GM12892 (cell line): ENCODE measurements around the gene LRFN2.

ENCODE experiments used
- DNase-seq: peaks from one replicate; pipeline ENCODE4 v3.0.0; 2011; ENCODE audit not compliant: insufficient read length
- FAIRE-seq: peaks from 2 replicates; lab custom pipeline; 2011; peaks lifted over from hg19 to GRCh38; lab: Jason Lieb, UNC
- POLR2A ChIP-seq: IDR thresholded peaks from 2 replicates; pipeline ENCODE4 v1.6.1; 2011; ENCODE audit warnings: low read depth, low read length, control low read depth
- POLR2AphosphoS5 ChIP-seq: IDR thresholded peaks from 2 replicates; pipeline ENCODE4 v1.6.1; 2011; ENCODE audit warnings: low read depth, low read length, control low read depth
- TAF1 ChIP-seq: IDR thresholded peaks from 2 replicates; pipeline ENCODE4 v1.6.1; 2011; ENCODE audit warnings: low read depth, mild to moderate bottlenecking, control low read depth, low read length, borderline replicate concordance

The LRFN2 gene

GRCh38 chr6:40455686-40456389 is 131.3 kb downstream of the LRFN2 start:
- no peak for TF ChIP-seq POLR2A
- TF ChIP-seq TAF1, result no peak
- TF ChIP-seq POLR2AphosphoS5, result no peak
- no peak for FAIRE-seq
- no peak for DNase-seq

- DNase-seq (no peak), FAIRE-seq (no peak)
- TF ChIP-seq POLR2A (no peak), POLR2AphosphoS5 (no peak), TAF1 (no peak)
Measured at GRCh38 chr6:40450483-40450882, 136.7 kb downstream of the LRFN2 start.

- no peak for DNase-seq
- TF ChIP-seq POLR2A (no peak), POLR2AphosphoS5 (no peak), TAF1 (no peak)
- no peak for FAIRE-seq
Measured at GRCh38 chr6:40444811-40445210, 142.4 kb downstream of the LRFN2 start.

GRCh38 chr6:40444312-40444711 is 142.9 kb downstream of the LRFN2 start:
- no peak for DNase-seq
- FAIRE-seq, result no peak
- TF ChIP-seq POLR2A (no peak), POLR2AphosphoS5 (no peak), TAF1 (no peak)

- DNase-seq (no peak), FAIRE-seq (no peak)
- no peak for TF ChIP-seq POLR2A
- no peak for TF ChIP-seq POLR2AphosphoS5
- TF ChIP-seq TAF1, result no peak
Measured at GRCh38 chr6:40443842-40444241, 143.3 kb downstream of the LRFN2 start.

GRCh38 chr6:40442591-40442990 is 144.6 kb downstream of the LRFN2 start:
- no peak for FAIRE-seq
- no peak for DNase-seq
- TF ChIP-seq POLR2AphosphoS5 (no peak), TAF1 (no peak), POLR2A (no peak)

GRCh38 chr6:40441150-40441549 is 146.0 kb downstream of the LRFN2 start:
- no peak for FAIRE-seq
- TF ChIP-seq TAF1 (no peak), POLR2A (no peak), POLR2AphosphoS5 (no peak)
- no peak for DNase-seq

- DNase-seq (no peak), FAIRE-seq (no peak)
- TF ChIP-seq TAF1 (no peak), POLR2A (no peak), POLR2AphosphoS5 (no peak)
Measured at GRCh38 chr6:40440053-40440452, 147.1 kb downstream of the LRFN2 start.

GRCh38 chr6:40439026-40439800 is 148.0 kb downstream of the LRFN2 start:
- FAIRE-seq (no peak), DNase-seq (no peak)
- TF ChIP-seq TAF1 (no peak), POLR2AphosphoS5 (no peak), POLR2A (no peak)

- DNase-seq, result no peak
- TF ChIP-seq POLR2A (no peak), POLR2AphosphoS5 (no peak), TAF1 (no peak)
- no peak for FAIRE-seq
Measured at GRCh38 chr6:40438246-40438887, 148.8 kb downstream of the LRFN2 start.

- no peak for TF ChIP-seq POLR2A
- TF ChIP-seq TAF1, result no peak
- no peak for TF ChIP-seq POLR2AphosphoS5
- FAIRE-seq (no peak), DNase-seq (no peak)
Measured at GRCh38 chr6:40437631-40438030, 149.5 kb downstream of the LRFN2 start.

GRCh38 chr6:40436685-40437604 is 150.2 kb downstream of the LRFN2 start:
- no peak for DNase-seq
- TF ChIP-seq TAF1 (no peak), POLR2AphosphoS5 (no peak), POLR2A (no peak)

More at GRCh38 chr6:40436685-40437604, 150.2 kb downstream of the LRFN2 start:
- FAIRE-seq, result no peak
